HL-60 (cell line): ENCODE measurements around the gene TBX3.

Experiments used
- DNase-seq, 2 experiments: peaks; one replicate each; pipeline ENCODE4 v3.0.0-alpha.2; 2010 to 2020; ENCODE audit warnings: low read depth in 1 of 2, low spot score in 1 of 2
- H3K27ac ChIP-seq: fragments of 250-450 bp; sonication (Bioruptor Pico); replicated peaks from 2 replicates; pipeline ENCODE4 v1.5.1; 2020; ENCODE audit warnings: mild to moderate bottlenecking, moderate library complexity
- H3K27me3 ChIP-seq: fragments of 250-450 bp; sonication (Bioruptor Pico); 2 replicates; pipeline ENCODE4 v1.5.1; 2021; ENCODE audit warnings: mild to moderate bottlenecking, moderate library complexity; ENCODE audit not compliant: insufficient read depth, poor library complexity, severe bottlenecking
- H3K4me3 ChIP-seq: replicated peaks from 2 replicates; pipeline ENCODE4 v1.5.1; 2011; ENCODE audit warnings: mild to moderate bottlenecking, control low read depth, low read length; ENCODE audit not compliant: insufficient read depth
- GABPA ChIP-seq: IDR thresholded peaks from 2 replicates; pipeline ENCODE4 v1.6.1; 2012; ENCODE audit warnings: low read depth
- POLR2AphosphoS5 ChIP-seq: IDR thresholded peaks from 2 replicates; pipeline ENCODE4 v1.6.1; 2012; ENCODE audit warnings: low read depth
- SPI1 ChIP-seq: IDR thresholded peaks from 2 replicates; pipeline ENCODE4 v1.6.1; 2012; ENCODE audit warnings: low read depth, mild to moderate bottlenecking, borderline replicate concordance
- TF ChIP-seq, protein P1 (sequence below): IDR thresholded peaks from one replicate; pipeline ENCODE4 v1.5.1; 2011; ENCODE audit warnings: low read length, control low read depth, inconsistent platforms; ENCODE audit not compliant: insufficient read depth
- TF ChIP-seq, protein P2 (sequence below): IDR thresholded peaks from 2 replicates; pipeline ENCODE4 v1.6.1; 2012; ENCODE audit warnings: low read depth; ENCODE audit not compliant: insufficient replicate concordance

TBX3 gene

DNA sequence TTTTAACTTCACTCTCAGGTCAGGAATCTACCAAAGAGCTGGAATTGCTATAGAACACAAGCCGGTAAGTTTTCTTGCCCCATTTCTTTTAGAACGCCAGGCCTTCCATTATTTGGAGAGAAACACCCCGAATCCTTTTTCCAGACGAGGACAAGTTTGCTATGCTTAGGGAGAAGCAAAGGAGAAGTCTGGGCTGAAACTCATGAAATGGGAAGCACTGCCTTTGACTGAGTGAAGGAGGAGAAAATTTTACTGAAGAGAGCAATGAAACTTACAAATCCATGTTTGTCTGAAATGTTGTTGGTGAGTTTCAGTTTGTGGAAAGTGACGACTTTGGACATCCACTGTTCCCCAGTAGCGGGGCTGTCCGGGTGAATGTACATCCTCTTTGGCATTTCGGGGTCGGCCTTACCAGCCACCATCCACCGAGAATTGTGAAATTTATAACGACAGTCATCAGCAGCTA is 3.3 kb downstream of the TBX3 start:
- no peak for DNase-seq
- TF ChIP-seq, protein P1, sequence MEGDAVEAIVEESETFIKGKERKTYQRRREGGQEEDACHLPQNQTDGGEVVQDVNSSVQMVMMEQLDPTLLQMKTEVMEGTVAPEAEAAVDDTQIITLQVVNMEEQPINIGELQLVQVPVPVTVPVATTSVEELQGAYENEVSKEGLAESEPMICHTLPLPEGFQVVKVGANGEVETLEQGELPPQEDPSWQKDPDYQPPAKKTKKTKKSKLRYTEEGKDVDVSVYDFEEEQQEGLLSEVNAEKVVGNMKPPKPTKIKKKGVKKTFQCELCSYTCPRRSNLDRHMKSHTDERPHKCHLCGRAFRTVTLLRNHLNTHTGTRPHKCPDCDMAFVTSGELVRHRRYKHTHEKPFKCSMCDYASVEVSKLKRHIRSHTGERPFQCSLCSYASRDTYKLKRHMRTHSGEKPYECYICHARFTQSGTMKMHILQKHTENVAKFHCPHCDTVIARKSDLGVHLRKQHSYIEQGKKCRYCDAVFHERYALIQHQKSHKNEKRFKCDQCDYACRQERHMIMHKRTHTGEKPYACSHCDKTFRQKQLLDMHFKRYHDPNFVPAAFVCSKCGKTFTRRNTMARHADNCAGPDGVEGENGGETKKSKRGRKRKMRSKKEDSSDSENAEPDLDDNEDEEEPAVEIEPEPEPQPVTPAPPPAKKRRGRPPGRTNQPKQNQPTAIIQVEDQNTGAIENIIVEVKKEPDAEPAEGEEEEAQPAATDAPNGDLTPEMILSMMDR, result no peak
- TF ChIP-seq GABPA (no peak), POLR2AphosphoS5 (no peak), SPI1 (no peak)
- TF ChIP-seq, protein P2, sequence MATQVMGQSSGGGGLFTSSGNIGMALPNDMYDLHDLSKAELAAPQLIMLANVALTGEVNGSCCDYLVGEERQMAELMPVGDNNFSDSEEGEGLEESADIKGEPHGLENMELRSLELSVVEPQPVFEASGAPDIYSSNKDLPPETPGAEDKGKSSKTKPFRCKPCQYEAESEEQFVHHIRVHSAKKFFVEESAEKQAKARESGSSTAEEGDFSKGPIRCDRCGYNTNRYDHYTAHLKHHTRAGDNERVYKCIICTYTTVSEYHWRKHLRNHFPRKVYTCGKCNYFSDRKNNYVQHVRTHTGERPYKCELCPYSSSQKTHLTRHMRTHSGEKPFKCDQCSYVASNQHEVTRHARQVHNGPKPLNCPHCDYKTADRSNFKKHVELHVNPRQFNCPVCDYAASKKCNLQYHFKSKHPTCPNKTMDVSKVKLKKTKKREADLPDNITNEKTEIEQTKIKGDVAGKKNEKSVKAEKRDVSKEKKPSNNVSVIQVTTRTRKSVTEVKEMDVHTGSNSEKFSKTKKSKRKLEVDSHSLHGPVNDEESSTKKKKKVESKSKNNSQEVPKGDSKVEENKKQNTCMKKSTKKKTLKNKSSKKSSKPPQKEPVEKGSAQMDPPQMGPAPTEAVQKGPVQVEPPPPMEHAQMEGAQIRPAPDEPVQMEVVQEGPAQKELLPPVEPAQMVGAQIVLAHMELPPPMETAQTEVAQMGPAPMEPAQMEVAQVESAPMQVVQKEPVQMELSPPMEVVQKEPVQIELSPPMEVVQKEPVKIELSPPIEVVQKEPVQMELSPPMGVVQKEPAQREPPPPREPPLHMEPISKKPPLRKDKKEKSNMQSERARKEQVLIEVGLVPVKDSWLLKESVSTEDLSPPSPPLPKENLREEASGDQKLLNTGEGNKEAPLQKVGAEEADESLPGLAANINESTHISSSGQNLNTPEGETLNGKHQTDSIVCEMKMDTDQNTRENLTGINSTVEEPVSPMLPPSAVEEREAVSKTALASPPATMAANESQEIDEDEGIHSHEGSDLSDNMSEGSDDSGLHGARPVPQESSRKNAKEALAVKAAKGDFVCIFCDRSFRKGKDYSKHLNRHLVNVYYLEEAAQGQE, result no peak
- Histone ChIP-seq H3K27ac (no peak overlapping the region), H3K4me3 (no peak overlapping the region), H3K27me3 (peaks cover 57% of the 10 kb centered on the region)

- no peak for DNase-seq
- no peak overlapping the region for H3K27ac ChIP-seq
- H3K27me3 ChIP-seq, result peaks cover 54% of the 10 kb centered on the region
- H3K4me3 ChIP-seq, result no peak overlapping the region
- TF ChIP-seq, protein P2, result no peak
- TF ChIP-seq, protein P1, result no peak
- TF ChIP-seq GABPA (no peak), POLR2AphosphoS5 (no peak), SPI1 (no peak)
These were observed 4.0 kb downstream of the TBX3 start for GRCh38 chr12:114679942-114680341.

DNA sequence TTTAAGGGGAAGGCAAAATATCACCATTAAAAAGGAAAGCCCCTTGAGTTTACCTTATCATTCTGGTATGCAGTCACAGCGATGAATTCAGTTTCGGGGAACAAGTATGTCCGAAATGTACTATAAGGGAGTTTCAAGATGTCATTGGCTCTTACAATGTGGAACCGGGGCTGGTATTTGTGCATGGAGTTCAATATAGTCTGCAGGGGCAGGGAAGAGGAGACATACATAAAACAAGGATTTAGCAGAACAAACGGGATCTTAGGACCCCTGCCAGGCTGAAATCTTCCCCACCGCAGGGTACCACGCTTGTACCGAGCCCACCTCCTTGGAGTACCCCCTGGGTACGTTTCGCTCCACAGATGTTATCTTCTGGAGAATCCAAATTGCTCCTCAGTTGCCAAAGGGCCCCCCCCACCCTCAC is 4.5 kb downstream of the TBX3 start:
- Histone ChIP-seq H3K27me3 (peaks cover 50% of the 10 kb centered on the region), H3K4me3 (no peak overlapping the region), H3K27ac (no peak overlapping the region)
- DNase-seq, result no peak
- TF ChIP-seq POLR2AphosphoS5, result no peak
- no peak for TF ChIP-seq SPI1
- TF ChIP-seq, protein P1, result no peak
- TF ChIP-seq, protein P2, result no peak
- no peak for TF ChIP-seq GABPA
